ENCODE measurements around the gene DOK7. TPM values are rescaled to one million over a fixed set of nuclear protein-coding genes. Genes with fewer than 3 reads are reported as not detected.

Gene DOK7
- total and polyA plus RNA-seq, 9 donors: 0.19 to 33.4 (median 2.2) TPM; not detected in 3

DNA sequence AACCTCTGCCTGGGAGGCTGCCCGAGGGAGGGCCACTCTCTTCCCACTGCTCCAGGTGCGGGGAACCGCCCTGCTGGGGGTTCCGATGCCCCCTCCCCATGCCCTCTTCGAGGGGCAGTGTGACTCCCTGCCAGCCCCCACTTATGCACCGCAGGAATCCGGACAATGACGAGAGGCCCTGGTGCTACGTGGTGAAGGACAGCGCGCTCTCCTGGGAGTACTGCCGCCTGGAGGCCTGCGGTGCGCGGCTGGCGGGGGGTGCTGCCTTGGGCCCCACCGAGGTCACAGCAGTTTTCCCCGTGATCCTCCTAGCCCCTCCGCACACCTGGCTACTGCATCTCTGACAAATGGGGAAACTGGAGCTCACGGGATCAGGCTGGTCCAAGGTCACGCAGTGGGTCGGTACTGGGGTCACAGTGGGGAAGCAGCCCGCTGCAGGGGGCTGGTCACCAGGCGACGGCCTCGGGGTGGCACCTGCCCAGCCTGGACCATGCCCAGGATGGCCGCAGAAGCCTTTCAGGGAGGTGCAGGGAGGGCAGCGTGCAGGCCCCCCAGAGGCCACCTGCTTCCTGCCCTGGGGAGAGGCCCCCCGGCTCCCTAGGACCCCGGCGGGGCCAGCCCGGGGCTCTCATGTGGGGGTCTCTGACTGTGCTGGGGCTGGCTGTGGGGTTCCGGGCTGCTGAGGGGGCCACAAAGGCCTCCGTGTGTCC lies 17.8 kb upstream of the DOK7 start:
- Histone ChIP-seq H3K36me3 (no peaks in the 10 kb centered on the region), H3K27me3 (no peaks in the 10 kb centered on the region), H3K27ac (no peak overlapping the region), H3K4me3 (no peak overlapping the region), H3K4me1 (ENCODE audit: insufficient read depth) (no peaks in the 10 kb centered on the region), H3K9me3 (no peaks in the 10 kb centered on the region)
- 72 to 84% (median 78%) methylated on average over 25 to 34 of the region's 34 CpGs for WGBS, 3 donors
- no peak for TF ChIP-seq POLR2A (IDR thresholded peaks at IDR 0.05)
- TF ChIP-seq EP300 (IDR thresholded peaks at IDR 0.05): no peak
- no peak for TF ChIP-seq CTCF (IDR thresholded peaks at IDR 0.05)
- DNase-seq: peak in 1 of 5 donors; percentile 14
- intact Hi-C loops (cut with DNase I): loop anchor here in 3 of 4 donors (2.0 to 10.0 kb wide), 4 partner anchors 100 to 340 kb away; no protein-coding TSS in a partner anchor

- H3K36me3 ChIP-seq: no peaks in the 10 kb centered on the region
- 92 to 93% (median 93%) methylated on average over 32 to 34 of the region's 34 CpGs for WGBS, 3 donors
- H3K4me1 ChIP-seq (ENCODE audit: insufficient read depth): no peaks in the 10 kb centered on the region
- DNase-seq: peak in 1 of 5 donors; percentile 18
- no peak for TF ChIP-seq EP300 (IDR thresholded peaks at IDR 0.05)
- no peak for TF ChIP-seq CTCF (IDR thresholded peaks at IDR 0.05)
- no peak for TF ChIP-seq POLR2A (IDR thresholded peaks at IDR 0.05)
- no peaks in the 10 kb centered on the region for H3K9me3 ChIP-seq
- no peak overlapping the region for H3K4me3 ChIP-seq
- no peaks in the 10 kb centered on the region for H3K27me3 ChIP-seq
- intact Hi-C loops (cut with DNase I): loop anchor here in 3 of 4 donors (2.0 to 10.0 kb wide), 4 partner anchors 101 to 341 kb away; no protein-coding TSS in a partner anchor
- H3K27ac ChIP-seq: no peak overlapping the region
These were observed 17.1 kb upstream of the DOK7 start for GRCh38 chr4:3445829-3446545.

- no peaks in the 10 kb centered on the region for H3K27me3 ChIP-seq
- H3K4me3 ChIP-seq: no peak overlapping the region
- 82 to 95% (median 92%) methylated on average over 15 to 22 of the region's 22 CpGs for WGBS, 3 donors
- intact Hi-C loops (cut with DNase I): loop anchor here in 2 of 4 donors (5.0 to 10.0 kb wide), 3 partner anchors 102 to 342 kb away; no protein-coding TSS in a partner anchor
- H3K4me1 ChIP-seq (ENCODE audit: insufficient read depth): no peaks in the 10 kb centered on the region
- H3K27ac ChIP-seq: no peak overlapping the region
- peak in 1 of 5 donors; percentile 15 for DNase-seq
- no peaks in the 10 kb centered on the region for H3K9me3 ChIP-seq
- TF ChIP-seq CTCF (IDR thresholded peaks at IDR 0.05) (no peak), EP300 (IDR thresholded peaks at IDR 0.05) (no peak)
- no peaks in the 10 kb centered on the region for H3K36me3 ChIP-seq
These were observed 16.3 kb upstream of the DOK7 start for GRCh38 chr4:3446631-3447320.
